Activated CD8-positive, alpha-beta memory T cell treated with anti-CD3 and anti-CD28 coated beads, Interleukin-2, amount 50 U/mL, for 48 hours (primary cell): Measurements from ENCODE around the gene HOXB5.
A peak's percentile ranks its signal among the peaks of the same experiment; 100 is the strongest.

ENCODE experiments used
- DNase-seq: peaks from one replicate; pipeline ENCODE4 v3.0.0-alpha.2; 2020

Gene HOXB5

GRCh38 chr17:48589060-48589830 lies 4.3 kb downstream of the HOXB5 start:
- no peak for DNase-seq

- DNase-seq, result no peak
Measured at GRCh38 chr17:48588528-48588927, 5.1 kb downstream of the HOXB5 start.

DNA sequence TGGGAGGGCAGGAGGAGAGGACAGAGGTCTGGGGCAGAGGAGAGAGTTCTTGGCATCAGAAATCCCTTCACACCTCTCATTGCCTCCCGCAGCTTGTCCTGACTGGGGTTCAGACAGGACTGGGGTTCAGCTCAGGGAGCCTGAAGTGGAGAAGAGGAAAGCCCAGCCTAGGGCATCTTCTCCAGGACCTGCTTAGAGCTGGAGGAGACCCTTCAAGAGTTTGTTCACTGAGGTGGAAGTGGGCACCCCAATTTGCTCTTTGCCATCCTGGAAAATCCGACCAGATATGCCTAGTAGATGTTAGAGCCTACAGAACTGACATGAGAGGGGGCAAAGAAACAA lies 5.5 kb downstream of the HOXB5 start:
- no peak for DNase-seq

- no peak for DNase-seq
Measured at GRCh38 chr17:48587276-48588073, 6.1 kb downstream of the HOXB5 start.

DNA sequence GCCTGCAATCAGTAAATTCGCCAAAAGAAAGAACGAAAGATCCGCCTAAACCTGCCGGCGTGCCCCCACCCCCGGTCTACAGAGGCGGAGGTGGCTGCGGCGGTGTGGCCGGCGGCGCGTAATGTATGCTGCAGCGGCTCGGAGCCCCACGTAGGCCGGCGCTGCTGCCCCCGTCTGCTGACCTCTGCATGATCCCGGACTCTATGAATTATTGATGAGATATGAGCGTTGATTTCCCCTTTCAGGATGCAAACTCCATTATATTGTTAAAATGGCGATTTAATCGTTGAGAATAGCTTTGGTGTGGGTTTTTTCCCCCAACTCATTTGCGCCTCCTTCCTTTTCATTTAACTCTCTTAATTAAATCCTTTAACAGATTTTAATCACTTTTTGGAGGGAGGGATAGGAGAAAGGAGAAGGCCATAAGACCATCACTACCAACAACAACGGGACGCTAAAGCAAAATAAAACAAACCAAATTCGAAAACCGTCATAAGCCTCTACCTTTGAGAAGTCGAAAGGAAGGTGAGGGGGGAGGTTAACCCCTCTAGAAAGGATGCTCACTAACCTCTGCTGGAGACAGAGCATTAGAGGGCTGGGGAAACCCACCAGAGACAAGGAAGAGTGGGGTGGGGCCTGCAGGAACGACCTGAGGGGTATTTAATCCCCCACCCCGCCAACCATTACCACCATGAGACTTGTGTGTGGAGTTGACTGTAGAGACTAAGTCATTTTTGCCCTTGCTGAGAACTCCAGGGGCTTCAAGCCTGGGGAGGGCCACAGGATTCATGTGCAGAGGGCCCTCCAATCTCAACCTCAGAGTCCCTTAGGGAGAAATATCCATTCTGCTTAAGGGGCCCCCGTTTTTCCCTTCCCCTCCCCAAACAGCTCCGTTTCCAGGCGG lies 7.0 kb downstream of the HOXB5 start:
- no peak for DNase-seq

GRCh38 chr17:48584223-48584741 lies 9.3 kb downstream of the HOXB5 start:
- no peak for DNase-seq

- DNase-seq, result no peak
Measured at GRCh38 chr17:48583708-48584222, 9.8 kb downstream of the HOXB5 start.

DNA sequence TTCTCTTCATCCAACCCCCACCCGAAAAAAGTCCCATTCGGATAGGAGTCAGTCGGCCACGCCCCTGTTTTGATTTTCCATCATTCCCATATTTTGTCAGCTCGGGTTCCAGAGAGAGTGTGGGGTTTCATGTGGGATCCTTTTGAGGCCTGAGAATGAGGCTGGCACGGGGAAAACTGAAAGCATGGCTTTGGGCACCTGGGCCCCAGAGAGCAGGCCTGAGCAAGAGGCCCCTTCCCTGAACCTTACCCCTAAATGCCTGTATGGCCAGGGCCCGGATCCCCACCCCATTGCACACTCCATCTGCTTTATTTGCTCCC lies 10.9 kb downstream of the HOXB5 start:
- DNase-seq, result no peak

- DNase-seq, result no peak
Measured at GRCh38 chr17:48579760-48580554, 13.6 kb downstream of the HOXB5 start.

- no peak for DNase-seq
Measured at GRCh38 chr17:48579471-48579759, 14.2 kb downstream of the HOXB5 start.

- DNase-seq, result no peak
Measured at GRCh38 chr17:48578616-48579470, 14.7 kb downstream of the HOXB5 start.

DNA sequence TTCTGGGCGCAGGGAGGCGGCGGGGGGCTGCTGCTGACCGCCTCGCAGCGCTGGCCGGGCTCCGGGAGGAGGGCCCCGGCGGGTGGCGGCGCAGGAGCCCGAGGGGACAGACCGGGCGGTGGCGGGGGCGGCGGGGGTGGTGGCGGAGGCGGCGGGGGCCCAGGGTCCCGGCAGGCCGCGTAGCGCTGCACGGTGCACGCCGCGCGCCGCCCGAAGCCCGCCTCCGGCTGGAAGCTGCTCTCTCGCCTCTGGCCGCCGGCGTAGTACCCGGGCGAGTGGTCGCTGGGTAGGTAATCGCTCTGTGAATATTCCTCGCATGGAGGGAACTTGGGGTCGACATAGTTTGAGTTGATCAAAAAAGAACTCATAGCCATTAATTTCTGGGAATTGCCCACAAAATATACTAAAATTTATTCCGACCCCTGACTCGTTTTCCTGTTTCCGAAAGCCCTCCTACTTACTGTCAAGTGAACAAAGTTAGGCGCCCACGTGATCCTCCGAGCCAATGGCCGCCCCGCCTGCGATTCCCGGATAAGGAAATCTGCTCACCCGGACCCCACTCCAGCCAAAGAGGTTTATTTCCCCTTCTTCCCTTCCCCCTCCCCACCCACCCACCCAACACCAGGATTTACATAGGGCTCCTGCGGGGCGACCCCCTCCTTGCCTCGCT lies 15.5 kb downstream of the HOXB5 start, which contains the start of gene HOXB4:
Gene HOXB4, minus strand, starts transcription at position 405 of the 670 bp plus-strand sequence. Its CDS starts 31 bp downstream, at position 374.
- DNase-seq, result peak; percentile 77

DNA sequence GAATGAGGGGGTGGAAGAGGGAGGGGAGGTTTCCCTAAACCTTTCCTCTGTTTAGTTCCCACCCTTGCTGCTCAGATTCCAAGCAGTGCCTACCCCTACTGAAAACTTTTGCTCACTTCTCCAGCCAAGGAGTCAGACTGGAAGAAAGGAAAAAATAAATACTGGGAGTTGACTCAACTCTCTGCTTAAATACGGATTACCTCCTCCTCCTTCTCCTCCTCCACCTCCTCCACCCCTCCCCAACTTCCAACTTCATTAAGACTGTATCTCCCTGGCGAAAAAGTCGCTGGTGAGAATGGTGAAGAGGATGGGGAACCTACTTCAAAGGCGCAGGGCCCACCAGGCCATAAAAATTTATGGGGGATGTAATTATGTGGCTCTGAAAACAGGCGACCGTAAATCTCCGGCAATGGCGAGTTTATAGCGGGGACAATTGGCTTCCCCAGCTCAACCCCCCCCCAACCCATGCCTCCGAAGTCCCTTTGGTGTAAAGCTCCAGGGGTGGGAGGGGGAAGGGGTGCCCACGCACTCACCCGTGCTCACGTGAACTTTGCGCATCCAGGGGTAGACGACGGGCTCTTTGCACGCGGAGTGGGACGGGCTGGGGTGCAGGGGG lies 16.1 kb downstream of the HOXB5 start:
- no peak for DNase-seq

GRCh38 chr17:48576479-48577309 lies 16.9 kb downstream of the HOXB5 start:
- DNase-seq, result no peak

GRCh38 chr17:48575673-48576478 lies 17.7 kb downstream of the HOXB5 start:
- no peak for DNase-seq

DNA sequence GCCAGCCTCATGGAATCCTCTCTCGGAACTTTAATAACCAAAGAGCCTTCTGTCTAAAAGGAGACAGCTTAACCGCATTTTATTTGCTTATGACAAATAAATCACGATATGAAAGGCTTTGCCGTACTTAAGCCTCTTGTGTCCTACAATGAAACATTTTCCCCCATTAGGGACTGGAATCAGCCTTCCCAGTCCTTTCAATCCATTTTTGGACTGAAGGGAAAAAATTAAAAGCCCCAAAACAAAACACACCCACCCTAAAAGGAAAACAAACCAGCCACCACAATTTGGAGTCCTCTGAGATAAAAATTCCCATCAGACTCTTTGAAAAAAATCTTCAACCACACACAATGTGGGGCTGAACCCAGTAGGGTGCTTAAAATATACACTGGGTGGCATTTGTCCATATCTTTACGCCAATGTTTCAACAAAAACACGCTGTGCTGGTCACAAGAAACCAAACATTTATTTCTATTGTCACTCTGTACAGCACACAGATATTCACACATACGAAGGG lies 18.5 kb downstream of the HOXB5 start:
- DNase-seq, result no peak

DNA sequence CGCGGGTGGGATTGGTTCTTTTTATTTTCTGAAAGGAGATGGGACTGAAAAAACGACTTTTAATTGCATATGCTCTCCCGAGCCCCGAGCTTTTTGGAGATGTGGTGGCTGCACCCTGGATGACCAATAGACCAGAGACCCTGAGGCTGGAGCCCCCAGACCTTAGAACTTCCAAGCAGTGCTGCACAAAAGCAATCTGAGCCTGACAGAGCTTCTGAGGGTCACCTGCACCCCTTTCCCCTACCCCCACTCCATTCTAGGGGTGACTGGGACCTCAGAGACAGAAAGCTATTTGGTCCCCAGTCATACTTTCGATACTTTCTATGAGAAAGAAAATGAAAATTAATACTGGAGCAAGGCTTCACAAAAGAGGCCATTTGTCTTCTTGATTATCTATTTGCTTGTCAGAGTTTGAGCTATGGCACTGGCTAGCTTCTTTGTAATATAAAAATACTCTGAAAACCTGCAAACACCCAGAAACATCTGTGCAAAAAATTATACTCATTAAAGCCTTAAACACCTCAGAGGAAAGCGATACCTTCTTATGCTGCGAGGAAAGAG lies 19.0 kb downstream of the HOXB5 start:
- no peak for DNase-seq
